ENCODE measurements around the gene OSBPL10.

GRCh38 chr3:31953091-31953490, 28.0 kb downstream of the OSBPL10 start:
- TF ChIP-seq BACH1 (IDR thresholded peaks at IDR 0.05; ENCODE audit: low read length) (no peak), EP300 (IDR thresholded peaks at IDR 0.05; ENCODE audit: borderline replicate concordance in 1 of 2, low read depth in 2 of 2, low read length in 2 of 2) (no peak), ZNF274 (IDR thresholded peaks at IDR 0.05; ENCODE audit: borderline replicate concordance, extremely low read depth, low read length) (no peak), POLR2AphosphoS5 (IDR thresholded peaks at IDR 0.05; ENCODE audit: low read depth, low read length) (no peak), CREB1 (IDR thresholded peaks at IDR 0.05) (no peak), POLR2A (IDR thresholded peaks at IDR 0.05; ENCODE audit: control extremely low read depth in 1 of 2, low read depth in 2 of 2, low read length in 2 of 2) (no peak), RNF2 (IDR thresholded peaks at IDR 0.05; ENCODE audit: borderline replicate concordance, low read depth, low read length, missing control alignments, poor library complexity, severe bottlenecking) (no peak), BRCA1 (IDR thresholded peaks at IDR 0.05; ENCODE audit: low read depth, low read length) (no peak), CHD7 (IDR thresholded peaks at IDR 0.05; ENCODE audit: insufficient replicate concordance, low read length) (no peak), YY1 (IDR thresholded peaks at IDR 0.05; ENCODE audit: low read depth, low read length) (no peak)
- TF ChIP-seq, protein P1, sequence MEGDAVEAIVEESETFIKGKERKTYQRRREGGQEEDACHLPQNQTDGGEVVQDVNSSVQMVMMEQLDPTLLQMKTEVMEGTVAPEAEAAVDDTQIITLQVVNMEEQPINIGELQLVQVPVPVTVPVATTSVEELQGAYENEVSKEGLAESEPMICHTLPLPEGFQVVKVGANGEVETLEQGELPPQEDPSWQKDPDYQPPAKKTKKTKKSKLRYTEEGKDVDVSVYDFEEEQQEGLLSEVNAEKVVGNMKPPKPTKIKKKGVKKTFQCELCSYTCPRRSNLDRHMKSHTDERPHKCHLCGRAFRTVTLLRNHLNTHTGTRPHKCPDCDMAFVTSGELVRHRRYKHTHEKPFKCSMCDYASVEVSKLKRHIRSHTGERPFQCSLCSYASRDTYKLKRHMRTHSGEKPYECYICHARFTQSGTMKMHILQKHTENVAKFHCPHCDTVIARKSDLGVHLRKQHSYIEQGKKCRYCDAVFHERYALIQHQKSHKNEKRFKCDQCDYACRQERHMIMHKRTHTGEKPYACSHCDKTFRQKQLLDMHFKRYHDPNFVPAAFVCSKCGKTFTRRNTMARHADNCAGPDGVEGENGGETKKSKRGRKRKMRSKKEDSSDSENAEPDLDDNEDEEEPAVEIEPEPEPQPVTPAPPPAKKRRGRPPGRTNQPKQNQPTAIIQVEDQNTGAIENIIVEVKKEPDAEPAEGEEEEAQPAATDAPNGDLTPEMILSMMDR (IDR thresholded peaks at IDR 0.05; ENCODE audit: control extremely low read depth in 1 of 3, insufficient read depth in 1 of 3, low read depth in 1 of 3, low read length in 3 of 3), result no peak
